Measurements from ENCODE around the gene TMEM25. TPM values are rescaled to one million over a fixed set of nuclear protein-coding genes. Genes with fewer than 3 reads are reported as not detected.

The TMEM25 gene
- total RNA-seq, 2 donors from 2014 or later = 35.5 to 39.6 TPM

DNA sequence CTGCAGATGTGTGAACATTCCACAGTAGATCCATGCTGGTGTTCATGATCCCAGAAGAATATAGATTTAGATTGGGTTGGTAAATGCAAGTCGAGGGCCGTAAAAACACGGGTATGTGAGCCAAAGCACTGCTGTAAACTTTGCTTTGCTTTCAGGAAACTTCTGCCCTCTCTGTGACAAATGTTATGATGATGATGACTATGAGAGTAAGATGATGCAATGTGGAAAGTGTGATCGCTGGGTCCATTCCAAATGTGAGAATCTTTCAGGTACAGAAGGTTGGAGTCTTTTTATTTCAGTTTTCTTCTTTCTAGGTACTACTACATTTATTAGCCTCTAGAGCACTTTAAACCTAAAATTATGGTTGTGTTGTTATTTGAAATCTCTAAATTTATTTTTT is 40.0 kb upstream of the TMEM25 start:
- no peak for ATAC-seq
- H3K36me3 ChIP-seq (replicated peaks in 1 of 2; ENCODE audit: insufficient read depth in 1 of 2, low read depth in 2 of 2) = peaks cover 17 to 52% of the 10 kb centered on the region in 2 donors
- TF ChIP-seq CTCF (IDR thresholded peaks at IDR 0.05) (no peak), POLR2A (IDR thresholded peaks at IDR 0.05) (no peak)
- intact Hi-C loops (cut with DNase I) = loop anchor here (5.0 kb wide), 1 partner anchor 119 kb away; no protein-coding TSS in a partner anchor
- no peaks in the 10 kb centered on the region for H3K27me3 ChIP-seq
- DNase-seq = no peak
- no peak overlapping the region for H3K4me3 ChIP-seq
- no peaks in the 10 kb centered on the region for H3K9me3 ChIP-seq
- no peak overlapping the region for H3K27ac ChIP-seq
- no peaks in the 10 kb centered on the region for H3K4me1 ChIP-seq
- 78 to 88% methylated on average over 4 of the region's 4 CpGs for WGBS, 2 donors

DNA sequence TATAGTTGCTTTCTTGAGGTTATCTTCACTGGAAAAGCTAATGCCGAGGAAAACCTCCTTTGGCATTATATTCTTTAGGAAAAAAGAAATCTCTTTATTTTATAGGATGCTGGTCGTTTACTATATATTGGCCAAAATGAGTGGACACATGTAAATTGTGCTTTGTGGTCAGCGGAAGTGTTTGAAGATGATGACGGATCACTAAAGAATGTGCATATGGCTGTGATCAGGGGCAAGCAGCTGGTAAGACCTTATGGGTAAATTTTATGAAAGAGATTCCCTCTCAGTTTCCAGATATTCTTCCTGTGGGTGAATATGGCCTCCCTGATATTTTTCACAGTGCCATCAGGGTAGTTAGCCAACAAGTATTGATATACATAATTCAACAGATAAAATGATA is 33.2 kb upstream of the TMEM25 start:
- no peak for DNase-seq
- WGBS, 2 donors = 84 to 86% methylated on average over 4 of the region's 4 CpGs
- TF ChIP-seq POLR2A (IDR thresholded peaks at IDR 0.05) (no peak), CTCF (IDR thresholded peaks at IDR 0.05) (no peak)
- H3K27ac ChIP-seq = no peak overlapping the region
- no peak overlapping the region for H3K4me3 ChIP-seq
- no peaks in the 10 kb centered on the region for H3K9me3 ChIP-seq
- peaks cover 35 to 73% of the 10 kb centered on the region in 2 donors for H3K36me3 ChIP-seq (replicated peaks in 1 of 2; ENCODE audit: insufficient read depth in 1 of 2, low read depth in 2 of 2)
- intact Hi-C loops (cut with DNase I) = no loop called here
- no peaks in the 10 kb centered on the region for H3K4me1 ChIP-seq
- no peak for ATAC-seq
- no peaks in the 10 kb centered on the region for H3K27me3 ChIP-seq

DNA sequence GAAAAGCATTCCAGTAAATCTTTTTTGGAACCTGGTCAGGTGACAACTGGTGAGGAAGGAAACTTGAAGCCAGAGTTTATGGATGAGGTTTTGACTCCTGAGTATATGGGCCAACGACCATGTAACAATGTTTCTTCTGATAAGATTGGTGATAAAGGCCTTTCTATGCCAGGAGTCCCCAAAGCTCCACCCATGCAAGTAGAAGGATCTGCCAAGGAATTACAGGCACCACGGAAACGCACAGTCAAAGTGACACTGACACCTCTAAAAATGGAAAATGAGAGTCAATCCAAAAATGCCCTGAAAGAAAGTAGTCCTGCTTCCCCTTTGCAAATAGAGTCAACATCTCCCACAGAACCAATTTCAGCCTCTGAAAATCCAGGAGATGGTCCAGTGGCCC is 27.8 kb upstream of the TMEM25 start:
- intact Hi-C loops (cut with DNase I) = loop anchor here (10.0 kb wide), 2 partner anchors 108 to 252 kb away; no protein-coding TSS in a partner anchor
- WGBS, 2 donors = 35 to 36% methylated on average over 3 of the region's 3 CpGs
- peaks cover 33 to 58% of the 10 kb centered on the region in 2 donors for H3K36me3 ChIP-seq (replicated peaks in 1 of 2; ENCODE audit: insufficient read depth in 1 of 2, low read depth in 2 of 2)

DNA sequence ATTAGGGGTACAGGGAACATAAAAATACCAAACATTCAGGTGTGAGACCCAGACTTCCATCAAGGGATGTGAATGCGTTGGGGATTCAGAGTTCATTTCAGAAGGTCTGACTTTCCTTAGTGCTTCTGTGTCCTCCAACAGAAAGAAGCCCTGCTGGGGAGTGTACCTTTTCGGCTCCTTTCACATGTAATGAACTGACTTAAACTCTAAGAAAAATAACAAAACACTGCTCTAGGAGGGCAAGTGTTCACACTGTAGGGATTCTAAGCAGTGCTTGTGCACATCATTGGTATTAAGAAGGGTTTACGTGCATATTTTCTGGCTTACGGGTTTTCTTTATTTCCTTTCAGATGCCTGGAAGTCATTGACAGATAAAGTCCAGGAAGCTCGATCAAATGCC is 19.4 kb upstream of the TMEM25 start:
- H3K36me3 ChIP-seq (replicated peaks in 1 of 2; ENCODE audit: insufficient read depth in 1 of 2, low read depth in 2 of 2) = peaks cover 8 to 40% of the 10 kb centered on the region in 2 donors
- no peak overlapping the region for H3K27ac ChIP-seq
- H3K4me3 ChIP-seq = no peak overlapping the region
- no peak for TF ChIP-seq POLR2A (IDR thresholded peaks at IDR 0.05)
- no peaks in the 10 kb centered on the region for H3K4me1 ChIP-seq
- WGBS, 2 donors = 93 to 94% methylated on average over 5 of the region's 5 CpGs
- no peaks in the 10 kb centered on the region for H3K9me3 ChIP-seq
- no peak for DNase-seq
- no peak for ATAC-seq
- no peaks in the 10 kb centered on the region for H3K27me3 ChIP-seq
- intact Hi-C loops (cut with DNase I) = no loop called here

More for the DNA sequence above, 27.8 kb upstream of the TMEM25 start:
- no peak for TF ChIP-seq CTCF (IDR thresholded peaks at IDR 0.05)
- no peak for TF ChIP-seq POLR2A (IDR thresholded peaks at IDR 0.05)
- Histone ChIP-seq H3K9me3 (no peaks in the 10 kb centered on the region), H3K4me1 (no peaks in the 10 kb centered on the region), H3K27ac (no peak overlapping the region), H3K4me3 (no peak overlapping the region), H3K27me3 (no peaks in the 10 kb centered on the region)
- ATAC-seq (no peak), DNase-seq (no peak)

GRCh38 chr11:118514103-118514502 is 16.9 kb upstream of the TMEM25 start:
- 63 to 82% methylated on average over 7 of the region's 7 CpGs for WGBS, 2 donors
- no peak overlapping the region for H3K4me3 ChIP-seq
- intact Hi-C loops (cut with DNase I) = no loop called here
- peaks cover 8 to 34% of the 10 kb centered on the region in 2 donors for H3K36me3 ChIP-seq (replicated peaks in 1 of 2; ENCODE audit: insufficient read depth in 1 of 2, low read depth in 2 of 2)
- no peak overlapping the region for H3K27ac ChIP-seq
- no peaks in the 10 kb centered on the region for H3K4me1 ChIP-seq
- TF ChIP-seq POLR2A (IDR thresholded peaks at IDR 0.05) (no peak), CTCF (IDR thresholded peaks at IDR 0.05) (no peak)
- no peaks in the 10 kb centered on the region for H3K27me3 ChIP-seq
- no peaks in the 10 kb centered on the region for H3K9me3 ChIP-seq
- DNase-seq (no peak), ATAC-seq (no peak)
